Measurements from ENCODE around the gene TMEM52B. TPM values are rescaled to one million over a fixed set of nuclear protein-coding genes. Genes with fewer than 3 reads are reported as not detected.
"Not testable (repeated sequence)": the region's sequence is repeated elsewhere in the genome, so short reads cannot be mapped to it uniquely, and the experiment has no call there.

Gene TMEM52B
- total RNA-seq, 1 experiment from 2014 or later = 46.0 TPM

- CTCF ChIA-PET = interaction anchor here (0.6 to 1.0 kb wide), 2 partner anchors 31 to 823 kb away, joined by 3 to 6 read pairs; no protein-coding TSS in a partner anchor
- POLR2A ChIA-PET = no interaction called here
Observed at GRCh38 chr12:10184261-10184843, 5.5 kb downstream of the TMEM52B start.

GRCh38 chr12:10186299-10186698 lies 7.5 kb downstream of the TMEM52B start:
- no peak for DNase-seq
- Histone ChIP-seq H3K36me3 (ENCODE audit: control insufficient read depth, insufficient read depth, low read length) (no peaks in the 10 kb centered on the region; the same call in 1 of the 2 replicates), H3K4me3 (ENCODE audit: low read depth, low read length) (no peak overlapping the region), H3K9me3 (no peaks in the 10 kb centered on the region), H3K4me1 (peaks cover 43% of the 10 kb centered on the region), H3K27me3 (replicated peaks; ENCODE audit: control insufficient read depth, insufficient read depth, low read length) (no peaks in the 10 kb centered on the region)
- intact Hi-C loops (cut with micrococcal nuclease; ENCODE audit: unreplicated experiment) = no loop called here
- H3K4me1 Mint-ChIP-seq (ENCODE audit: low read depth, unreplicated experiment) = peaks cover 37% of the 10 kb centered on the region
- H3K36me3 Mint-ChIP-seq (ENCODE audit: insufficient read depth, unreplicated experiment) = peaks cover 23% of the 10 kb centered on the region
- TF ChIP-seq CTCF (IDR thresholded peaks at IDR 0.05; ENCODE audit: insufficient read depth in 1 of 2, low read depth in 1 of 2, low read length in 1 of 2, severe bottlenecking in 1 of 2, unreplicated experiment in 1 of 2) = no peak
- POLR2A ChIA-PET = no interaction called here
- no peaks in the 10 kb centered on the region for H3K27me3 Mint-ChIP-seq (ENCODE audit: insufficient read depth, unreplicated experiment)
- H3K9me3 Mint-ChIP-seq (ENCODE audit: unreplicated experiment) = peaks cover 10% of the 10 kb centered on the region
- CTCF ChIA-PET = no interaction called here
- H3K27ac Mint-ChIP-seq (ENCODE audit: unreplicated experiment) = no peak overlapping the region
- BruUV-seq (replicated peaks) = no TSS peak
- H3K4me3 Mint-ChIP-seq (ENCODE audit: unreplicated experiment) = no peak overlapping the region

More at GRCh38 chr12:10184261-10184843, 5.5 kb downstream of the TMEM52B start:
- Mint-ChIP-seq H3K27me3 (ENCODE audit: insufficient read depth, unreplicated experiment) (no peaks in the 10 kb centered on the region), H3K27ac (ENCODE audit: unreplicated experiment) (no peak overlapping the region), H3K9me3 (ENCODE audit: unreplicated experiment) (peaks cover 10% of the 10 kb centered on the region), H3K36me3 (ENCODE audit: insufficient read depth, unreplicated experiment) (peaks cover 23% of the 10 kb centered on the region), H3K4me3 (ENCODE audit: unreplicated experiment) (no peak overlapping the region), H3K4me1 (ENCODE audit: low read depth, unreplicated experiment) (peaks cover 35% of the 10 kb centered on the region)
- no peak for TF ChIP-seq CTCF (IDR thresholded peaks at IDR 0.05; ENCODE audit: insufficient read depth in 1 of 2, low read depth in 1 of 2, low read length in 1 of 2, severe bottlenecking in 1 of 2, unreplicated experiment in 1 of 2)
- no TSS peak for BruUV-seq (replicated peaks)
- Histone ChIP-seq H3K4me1 (peaks cover 44% of the 10 kb centered on the region), H3K27me3 (replicated peaks; ENCODE audit: control insufficient read depth, insufficient read depth, low read length) (no peaks in the 10 kb centered on the region), H3K9me3 (no peaks in the 10 kb centered on the region), H3K4me3 (ENCODE audit: low read depth, low read length) (no peak overlapping the region), H3K36me3 (ENCODE audit: control insufficient read depth, insufficient read depth, low read length) (no peaks in the 10 kb centered on the region; the same call in 1 of the 2 replicates)
- peak in 1 of 2 experiments; percentile 31 for DNase-seq
- intact Hi-C loops (cut with micrococcal nuclease; ENCODE audit: unreplicated experiment) = no loop called here

GRCh38 chr12:10186958-10187357 lies 8.1 kb downstream of the TMEM52B start:
- BruUV-seq (replicated peaks); CTCF ChIA-PET; H3K4me3 Mint-ChIP-seq (ENCODE audit: unreplicated experiment); H3K36me3 ChIP-seq (ENCODE audit: control insufficient read depth, insufficient read depth, low read length); H3K27me3 Mint-ChIP-seq (ENCODE audit: insufficient read depth, unreplicated experiment); H3K4me3 ChIP-seq (ENCODE audit: low read depth, low read length); intact Hi-C loops (cut with micrococcal nuclease; ENCODE audit: unreplicated experiment); POLR2A ChIA-PET; H3K9me3 ChIP-seq; H3K27ac Mint-ChIP-seq (ENCODE audit: unreplicated experiment); H3K27me3 ChIP-seq (replicated peaks; ENCODE audit: control insufficient read depth, insufficient read depth, low read length); DNase-seq: not testable (repeated sequence)
- H3K4me1 ChIP-seq = peaks cover 49% of the 10 kb centered on the region
- peaks cover 23% of the 10 kb centered on the region for H3K36me3 Mint-ChIP-seq (ENCODE audit: insufficient read depth, unreplicated experiment)
- peaks cover 40% of the 10 kb centered on the region for H3K4me1 Mint-ChIP-seq (ENCODE audit: low read depth, unreplicated experiment)
- peaks cover 10% of the 10 kb centered on the region for H3K9me3 Mint-ChIP-seq (ENCODE audit: unreplicated experiment)

Measured in Caco-2 (cell line).